HepG2 (cell line): Measurements from ENCODE around the gene M1AP. TPM values are rescaled to one million over a fixed set of nuclear protein-coding genes. Genes with fewer than 3 reads are reported as not detected.

Experiments used
- ATAC-seq: fragments of 200-7000 bp; cut with Tn5 transposase; 3 replicates; pipeline ENCODE4 v1.9.1; 2020; ENCODE audit warnings: mild to moderate bottlenecking, moderate library complexity
- BruUV-seq: library from RNA; stranded (reverse); fragments of 400-500 nt; replicated peaks from 2 replicates; lab custom pipeline; 2021; lab: Mats Ljungman, UMichigan
- CTCF ChIA-PET: fragments of 300-600 bp; formaldehyde crosslinking; extraction: SDS; loops from one replicate; lab custom pipeline; 2021; ENCODE audit warnings: low total read pairs, inconsistent platforms, low intra/inter-chr PET ratio; lab: Yijun Ruan, JAX
- POLR2A ChIA-PET: fragments of 350-600 bp; sonication (Branson Sonifier 250); formaldehyde crosslinking; loops from one replicate; lab custom pipeline; 2020; ENCODE audit warnings: antibody characterized with exemption, inconsistent platforms; lab: Yijun Ruan, JAX
- DNase-seq: peaks from one replicate; pipeline ENCODE4 v3.0.0-alpha.2; 2015; ENCODE audit warnings: low spot score
- FAIRE-seq: peaks from 3 replicates; lab custom pipeline; 2011; peaks lifted over from hg19 to GRCh38; lab: Jason Lieb, UNC
- H2AFZ ChIP-seq: one replicate; pipeline ENCODE4 v1.6.1; 2011; ENCODE audit warnings: low read length, inconsistent platforms
- H3K27ac ChIP-seq: fragments of 300-600 bp; 3 replicates; pipeline ENCODE4 v1.8.0; 2011; ENCODE audit warnings: mixed run types, mild to moderate bottlenecking, mixed read lengths, low read length, inconsistent platforms; ENCODE audit not compliant: insufficient read depth; ENCODE audit errors: extremely low read length
- H3K27me3 ChIP-seq, 2 experiments: fragments of 200-600 bp in 1 of 2; 2 replicates in 1 of 2; 3 replicates in 1 of 2; pipeline versions ENCODE4 v1.6.0 to v1.8.0; 2011; ENCODE audit warnings: low read length in 2 of 2, mild to moderate bottlenecking in 2 of 2, moderate library complexity in 2 of 2, inconsistent platforms in 1 of 2; ENCODE audit not compliant: insufficient read depth in 2 of 2, control insufficient read depth in 1 of 2
- H3K36me3 ChIP-seq, 2 experiments: fragments of 200-600 bp in 1 of 2; replicated peaks in 1 of 2; 2 replicates in 1 of 2; 3 replicates in 1 of 2; pipeline versions ENCODE4 v1.5.1 to v1.8.0; 2011; ENCODE audit warnings: low read length in 2 of 2, inconsistent platforms in 1 of 2; ENCODE audit not compliant: insufficient read depth in 2 of 2, control insufficient read depth in 1 of 2
- H3K4me1 ChIP-seq: 2 replicates; pipeline ENCODE4 v1.5.1; 2012; ENCODE audit warnings: low read length, inconsistent platforms; ENCODE audit not compliant: insufficient read depth
- H3K4me2 ChIP-seq: 2 replicates; pipeline ENCODE4 v1.6.0; 2011; ENCODE audit warnings: low read depth, low read length, inconsistent platforms
- H3K4me3 ChIP-seq, 3 experiments: fragments of 200-600 bp in 1 of 3; sonication (generic), shearing (Covaris generic) in 1 of 3; replicated peaks in 1 of 3; 2 replicates each; pipeline ENCODE4 v1.5.1; 2011 to 2016; ENCODE audit warnings: low read length in 3 of 3, inconsistent platforms in 2 of 3, low read depth in 2 of 3, mild to moderate bottlenecking in 2 of 3, control low read depth in 1 of 3, mixed read lengths in 1 of 3; ENCODE audit not compliant: insufficient read depth in 1 of 3
- H3K79me2 ChIP-seq: one replicate; pipeline ENCODE4 v1.6.1; 2011; ENCODE audit warnings: low read length, inconsistent platforms; ENCODE audit not compliant: insufficient read depth
- H3K9ac ChIP-seq: 2 replicates; pipeline ENCODE4 v1.6.0; 2011; ENCODE audit warnings: mild to moderate bottlenecking, low read depth, low read length, inconsistent platforms; ENCODE audit not compliant: insufficient read depth
- H3K9me3 ChIP-seq: 2 replicates; pipeline ENCODE4 v1.5.1; 2012; ENCODE audit warnings: mild to moderate bottlenecking, low read length
- H4K20me1 ChIP-seq: 2 replicates; pipeline ENCODE4 v1.6.0; 2011; ENCODE audit warnings: inconsistent platforms, mild to moderate bottlenecking, low read length, moderate library complexity; ENCODE audit not compliant: insufficient read depth
- AHR ChIP-seq: IDR thresholded peaks from 2 replicates; pipeline ENCODE4 v1.6.1; 2018; ENCODE audit warnings: missing genetic modification reagents, missing compliant biosample characterization
- BRD4 ChIP-seq: sonication (generic); formaldehyde crosslinking; IDR thresholded peaks from 2 replicates; pipeline ENCODE4 v1.4.0; 2020; ENCODE audit warnings: missing genetic modification reagents
- CCAR2 ChIP-seq: fragments of 200-400 bp; formaldehyde crosslinking; optimal IDR thresholded peaks from 2 replicates; pipeline ENCODE3; 2018; ENCODE audit warnings: low read depth, mild to moderate bottlenecking, low read length, moderate library complexity
- CCDC6 ChIP-seq: sonication (generic); formaldehyde crosslinking; IDR thresholded peaks from 2 replicates; pipeline ENCODE4 v1.8.1; 2022; ENCODE audit warnings: mild to moderate bottlenecking, missing genetic modification reagents, moderate library complexity
- FOXM1 ChIP-seq: sonication (generic); formaldehyde crosslinking; IDR thresholded peaks from 2 replicates; pipeline ENCODE4 v1.5.0; 2020; ENCODE audit warnings: missing genetic modification reagents
- KLF15 ChIP-seq: sonication (generic); formaldehyde crosslinking; IDR thresholded peaks from 2 replicates; pipeline ENCODE4 v1.8.1; 2023; ENCODE audit warnings: borderline replicate concordance, mild to moderate bottlenecking, inconsistent platforms, missing genetic modification reagents, mixed read lengths
- MAF1 ChIP-seq: sonication (generic); formaldehyde crosslinking; IDR thresholded peaks from 2 replicates; pipeline ENCODE4 v1.5.0; 2020; ENCODE audit warnings: missing genetic modification reagents, borderline replicate concordance
- PBX2 ChIP-seq: IDR thresholded peaks from 2 replicates; pipeline ENCODE4 v1.6.1; 2016; ENCODE audit warnings: control low read depth
- SMAD9 ChIP-seq: sonication (generic); formaldehyde crosslinking; IDR thresholded peaks from 2 replicates; pipeline ENCODE4 v1.5.1; 2020; ENCODE audit warnings: mild to moderate bottlenecking, missing genetic modification reagents
- XRCC5 ChIP-seq: fragments of 200-400 bp; formaldehyde crosslinking; optimal IDR thresholded peaks from 2 replicates; pipeline ENCODE3; 2017; ENCODE audit warnings: mild to moderate bottlenecking, low read length
- ZC3H13 ChIP-seq: sonication (generic); formaldehyde crosslinking; IDR thresholded peaks from 2 replicates; pipeline ENCODE4 v1.8.1; 2023; ENCODE audit warnings: mild to moderate bottlenecking, missing genetic modification reagents, moderate library complexity
- ZFP36L1 ChIP-seq: sonication (generic); formaldehyde crosslinking; IDR thresholded peaks from 2 replicates; pipeline ENCODE4 v1.8.0; 2022; ENCODE audit warnings: mild to moderate bottlenecking, missing genetic modification reagents, moderate library complexity
- ZNF180 ChIP-seq: sonication (generic); formaldehyde crosslinking; IDR thresholded peaks from 2 replicates; pipeline ENCODE4 v1.4.0; 2020; ENCODE audit warnings: low read depth, missing genetic modification reagents, borderline replicate concordance
- ZNF253 ChIP-seq: sonication (generic); formaldehyde crosslinking; IDR thresholded peaks from 2 replicates; pipeline ENCODE4 v1.8.0; 2022; ENCODE audit warnings: mild to moderate bottlenecking, missing genetic modification reagents, borderline replicate concordance
- ZNF737 ChIP-seq: sonication (generic); formaldehyde crosslinking; IDR thresholded peaks from 2 replicates; pipeline ENCODE4 v1.5.0; 2020; ENCODE audit warnings: missing genetic modification reagents, mild to moderate bottlenecking, borderline replicate concordance
- WGBS: methylation state at CpG from one replicate; pipeline ENCODE4 v1.1.6; 2017; ENCODE audit warnings: low lambda C conversion rate; 5-methylcytosine and 5-hydroxymethylcytosine counted together
- in situ Hi-C: cut with HindIII; loops from 2 replicates; pipeline ENCODE4 v1.10.0; 2017; ENCODE audit warnings: low pct_unique_long_range_greater_than_20kb; ENCODE audit not compliant: extremely low pct_ligation_motif_present
- intact Hi-C: fragments of 100-400 bp; cut with micrococcal nuclease; formaldehyde crosslinking; loops from one replicate; pipeline ENCODE4 v1.10.0; 2022; ENCODE audit not compliant: unreplicated experiment
- polyA plus RNA-seq, 8 experiments: library from polyadenylated mRNA; depleted of rRNA in 3 of 8; stranded (reverse) in 7 of 8; unstranded in 1 of 8; fragments of >200 nt; fragmentation: Illumina TruSeq in 4 of 8; extraction: Trizol in 4 of 8; gene quantifications; 2 replicates each; pipeline versions ENCODE4 v1.2.1 to v1.2.3, GENCODE V29; 2011 to 2016; ENCODE audit warnings: low read depth in 4 of 8, missing spikeins in 1 of 8, mixed read lengths in 1 of 8; ENCODE audit not compliant: insufficient read depth in 1 of 8
- total RNA-seq, 5 experiments: library from RNA; depleted of rRNA; stranded (reverse); fragments of >200 nt; fragmentation: Illumina TruSeq; extraction: Trizol; gene quantifications; 2 replicates each; pipeline ENCODE4 v1.2.3, GENCODE V29; 2016; ENCODE audit warnings: low read depth in 1 of 5

Gene M1AP
- total and polyA plus RNA-seq, 2 of the 13 experiments (the other 11 are each of a cell fraction or from before 2014, with no cell fraction given) = not detected

DNA sequence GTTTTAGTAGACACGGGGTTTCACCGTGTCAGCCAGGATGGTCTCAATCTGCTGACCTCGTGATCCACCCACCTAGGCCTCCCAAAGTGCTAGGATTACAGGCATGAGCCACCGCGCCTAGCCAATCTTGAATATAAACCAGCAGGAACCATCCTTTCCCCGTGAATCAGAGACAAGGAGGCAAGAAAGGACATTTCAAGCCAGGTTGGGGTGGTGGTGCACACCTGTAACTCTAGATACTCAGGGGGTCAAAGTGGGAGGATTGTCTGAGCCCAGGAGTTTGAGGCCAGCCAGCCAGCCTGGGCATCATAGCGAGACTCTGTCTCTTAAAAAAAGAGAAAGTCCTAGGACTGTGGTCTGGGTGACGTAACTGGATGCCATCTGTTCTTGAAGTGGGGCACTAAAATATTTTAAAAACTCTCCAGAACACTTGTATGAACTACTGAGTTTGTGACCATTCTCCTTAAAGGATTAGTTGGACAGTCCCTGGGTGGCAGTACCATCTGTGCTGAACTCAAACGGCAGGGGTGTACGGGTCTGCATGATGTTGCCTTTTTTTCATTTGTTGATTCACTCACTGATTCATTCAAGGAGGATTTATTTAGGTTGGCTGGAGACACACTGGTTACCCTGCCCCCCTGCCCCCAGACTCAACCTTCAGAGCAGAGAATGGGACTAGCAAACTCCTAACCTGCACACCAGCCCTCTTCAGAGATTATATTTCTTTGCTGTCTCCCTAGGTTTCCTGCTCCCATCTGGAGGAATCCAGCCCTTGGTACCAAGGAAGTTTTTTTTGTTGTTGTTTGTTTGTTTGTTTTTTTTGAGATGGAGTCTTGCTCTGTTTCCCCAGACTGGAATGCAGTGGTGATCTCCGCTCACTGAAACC, 136.8 kb downstream of the M1AP start (continued):
- TF ChIP-seq MAF1 (CRISPR knock-in tag) (no peak), ZNF180 (CRISPR knock-in tag) (no peak), BRD4 (CRISPR knock-in tag) (no peak), ZC3H13 (CRISPR knock-in tag) (peak; percentile 68; the same call in 1 of the 2 replicates), PBX2 (CRISPR knock-in tag) (no peak), AHR (no peak)

DNA sequence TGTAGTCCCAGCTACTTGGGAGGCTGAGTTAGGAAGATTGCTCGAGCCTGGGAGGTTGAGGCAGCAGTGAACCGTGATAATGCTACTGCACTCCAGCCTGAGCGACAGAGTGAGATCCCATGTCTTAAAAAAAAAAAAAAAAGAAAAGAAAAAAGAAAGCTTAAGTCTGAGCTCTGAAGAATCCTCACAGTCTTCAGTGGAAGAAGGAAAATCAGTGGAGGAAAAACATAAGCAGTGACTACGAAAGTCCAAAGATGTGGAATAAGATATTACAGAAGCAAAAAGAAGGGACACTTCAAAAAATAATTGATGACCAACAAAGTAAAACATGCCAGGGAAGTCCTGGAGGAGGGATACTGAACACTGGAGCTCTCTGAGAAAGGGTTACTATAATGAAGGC, 137.9 kb downstream of the M1AP start:
- whole genome bisulfite sequencing = 88% methylated on average over 4 of the region's 4 CpGs
- Histone ChIP-seq H3K36me3 (no peaks in the 10 kb centered on the region; a peak in 4 of 5 replicates), H3K79me2 (peaks cover 16% of the 10 kb centered on the region)
- TF ChIP-seq XRCC5 (no peak), CCDC6 (CRISPR knock-in tag) (no peak), ZFP36L1 (CRISPR knock-in tag) (no peak), FOXM1 (CRISPR knock-in tag) (no peak), SMAD9 (CRISPR knock-in tag) (no peak), ZNF737 (no peak), KLF15 (CRISPR knock-in tag) (no peak), ZNF253 (no peak), CCAR2 (no peak)
- TF ChIP-seq, all 625 proteins: peak for 0
- Histone ChIP-seq H3K27me3 (no peaks in the 10 kb centered on the region; a peak in 1 of 5 replicates), H3K4me1 (peaks cover 71% of the 10 kb centered on the region), H3K27ac (no peak overlapping the region), H3K9ac (no peak overlapping the region), H3K9me3 (no peaks in the 10 kb centered on the region), H2AFZ (no peak overlapping the region), H4K20me1 (no peaks in the 10 kb centered on the region), H3K4me2 (no peak overlapping the region), H3K4me3 (no peak overlapping the region)
- intact Hi-C loops (no loop called here), in situ Hi-C loops (no loop called here)
- CTCF ChIA-PET = no interaction called here
- no peak for ATAC-seq
- POLR2A ChIA-PET = interaction anchor here (0.8 to 16.5 kb wide), 9 partner anchors 8 to 311 kb away, joined by 3 to 795 read pairs (median 5); partner anchors contain the start of genes AUP1, CCDC142, DQX1 and HTRA2
- BruUV-seq = no TSS peak
- DNase-seq = no peak
- FAIRE-seq = no peak
